GM18517 (cell line): ENCODE measurements around the gene KMO.

Experiments used
- ATAC-seq: cut with Tn5 transposase; IDR thresholded peaks from one replicate; pipeline ENCODE4 v1.9.1; 2021; ENCODE audit warnings: mild to moderate bottlenecking, moderate library complexity; ENCODE audit not compliant: unreplicated experiment

Gene KMO

DNA sequence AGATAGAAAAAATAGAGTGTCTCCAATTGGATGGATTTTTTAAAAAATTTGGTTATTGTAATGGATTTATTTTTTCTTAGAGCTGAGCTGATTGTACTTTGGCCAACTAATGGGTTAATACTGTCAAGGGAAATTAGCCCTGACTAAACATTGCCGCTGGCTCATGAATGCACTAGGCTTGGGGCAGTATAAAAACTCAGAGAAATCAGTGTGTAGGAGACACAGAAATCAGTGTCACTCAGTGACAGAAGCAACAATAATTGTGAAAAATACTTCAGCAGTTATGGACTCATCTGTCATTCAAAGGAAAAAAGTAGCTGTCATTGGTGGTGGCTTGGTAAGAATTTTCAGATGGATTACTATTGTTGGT is at the start of gene KMO:
Gene KMO (plus strand): TSS at position 217 of the 370 bp plus-strand sequence. CDS start 67 bp downstream, at position 284.
- peak; percentile 38 for ATAC-seq

DNA sequence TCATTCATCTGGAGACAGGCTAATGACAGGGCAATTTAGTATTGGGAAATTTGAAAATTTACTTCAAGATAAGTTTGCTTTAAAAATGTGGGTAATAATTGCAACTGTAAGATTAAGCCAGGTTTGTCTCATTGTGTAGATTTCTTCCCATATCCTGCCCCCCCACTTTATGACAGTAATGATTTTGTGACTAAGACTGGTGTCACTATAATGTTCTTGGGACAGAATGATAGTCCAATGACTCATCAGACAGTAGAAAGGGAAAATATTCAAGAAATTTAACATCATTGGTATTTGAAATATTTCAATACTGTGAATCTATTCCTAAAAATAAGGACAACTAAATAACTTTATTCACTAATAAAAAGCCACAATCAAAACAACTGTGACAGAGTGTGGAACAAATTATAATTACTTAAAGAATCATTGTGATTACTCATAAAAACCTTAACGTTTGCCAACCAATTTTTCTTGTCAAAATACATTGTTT is 49.4 kb upstream of the KMO start:
- ATAC-seq: no peak

DNA sequence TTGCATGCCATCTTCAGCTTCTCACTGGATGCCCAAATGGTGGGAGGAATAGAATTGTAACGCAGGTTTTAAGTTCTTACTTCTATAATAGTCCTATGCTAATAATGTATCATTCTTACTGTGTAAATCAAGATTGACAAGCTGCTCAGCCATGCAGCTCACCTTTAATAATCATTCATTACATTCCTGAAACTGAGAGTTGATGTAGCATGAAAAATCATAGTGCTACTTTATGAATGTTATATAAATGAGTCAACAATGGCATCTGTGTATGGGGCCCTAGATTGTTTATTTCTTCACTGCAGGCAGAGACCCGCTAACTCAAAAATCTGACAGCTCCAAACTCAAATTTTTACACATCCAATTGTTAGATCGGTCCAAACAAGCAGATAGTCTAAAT is 47.0 kb upstream of the KMO start:
- peak; percentile 76 for ATAC-seq

DNA sequence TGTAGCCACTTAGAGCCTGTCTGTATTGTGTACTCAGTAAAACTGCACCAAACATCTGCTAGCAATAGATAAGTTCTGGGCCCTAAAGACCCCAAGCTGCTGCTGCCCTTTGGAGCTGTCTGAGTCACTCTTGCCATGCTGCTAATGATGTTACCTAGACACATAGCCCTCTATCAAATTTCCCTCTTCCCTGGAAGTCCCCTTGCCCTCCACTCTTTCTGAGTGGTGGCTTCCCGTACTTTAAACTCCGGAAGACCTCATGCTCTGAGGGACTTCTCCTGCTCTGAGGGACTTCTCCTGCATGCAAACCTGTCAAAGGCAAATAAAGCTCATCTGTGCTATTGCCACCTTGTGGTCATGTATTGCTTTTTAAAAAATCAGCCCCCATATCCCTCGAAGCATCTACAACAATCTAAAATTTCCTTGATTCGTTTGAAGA is 46.6 kb upstream of the KMO start:
- ATAC-seq: peak; percentile 60

- ATAC-seq: no peak
Observed at GRCh38 chr1:241488739-241489138, 43.4 kb upstream of the KMO start.

DNA sequence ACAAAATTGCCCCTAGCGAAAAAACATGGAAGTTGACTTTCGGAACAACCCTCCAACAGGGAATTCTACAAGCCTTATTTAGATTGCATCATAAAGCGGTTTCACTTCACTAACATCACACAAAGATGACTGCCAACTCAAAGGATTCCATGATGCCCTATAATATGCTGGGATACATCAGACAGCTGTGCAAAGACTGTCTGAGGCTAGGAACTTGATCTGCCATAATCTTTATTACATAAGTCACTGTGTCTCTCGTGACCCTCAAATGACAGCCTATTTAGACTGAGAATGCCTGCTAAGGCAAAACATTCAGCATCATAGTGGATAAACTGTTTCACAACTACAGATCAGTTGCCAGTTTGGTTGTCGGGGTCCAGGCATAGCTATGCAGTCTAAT is 36.4 kb upstream of the KMO start:
- ATAC-seq: no peak

GRCh38 chr1:241499910-241500309 is 32.3 kb upstream of the KMO start:
- no peak for ATAC-seq

DNA sequence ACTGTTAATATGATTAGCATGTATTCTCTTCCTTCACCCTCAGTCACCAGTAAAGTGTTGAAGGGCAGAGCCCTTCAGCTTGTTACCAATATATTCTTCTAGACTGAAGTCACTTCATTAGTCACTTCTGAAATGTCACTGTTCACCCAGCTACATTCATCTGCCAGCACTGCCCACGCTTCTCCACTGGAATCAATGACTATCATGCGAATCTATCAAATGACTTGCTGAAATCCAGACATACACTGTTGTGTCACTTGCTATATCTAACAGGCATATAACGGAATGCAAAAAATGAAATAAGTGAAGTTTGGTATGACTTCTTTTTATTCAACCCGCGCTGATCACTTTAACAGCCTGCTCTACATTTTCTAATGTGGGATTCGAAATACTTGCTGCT is 28.7 kb upstream of the KMO start:
- ATAC-seq: no peak

GRCh38 chr1:241507189-241507863 is 24.9 kb upstream of the KMO start:
- ATAC-seq: no peak

DNA sequence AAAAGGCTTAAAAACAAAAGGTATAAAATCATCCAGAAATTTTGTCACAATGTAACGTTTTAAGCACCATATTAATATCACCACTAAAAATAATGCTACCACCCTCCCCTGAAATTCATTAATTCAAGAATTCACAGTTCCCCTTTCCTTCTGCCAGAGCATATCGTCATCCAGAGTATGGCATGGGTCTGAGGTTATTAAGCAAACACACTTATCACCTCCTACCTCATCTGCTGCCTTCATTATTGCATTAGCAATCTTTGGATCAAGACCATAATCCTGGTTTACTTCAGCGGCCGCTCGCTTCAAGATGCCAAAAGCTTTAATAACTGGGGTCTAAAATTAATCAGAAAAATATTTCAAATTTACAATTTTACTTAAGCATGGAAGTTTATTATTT is 18.8 kb upstream of the KMO start:
- no peak for ATAC-seq

DNA sequence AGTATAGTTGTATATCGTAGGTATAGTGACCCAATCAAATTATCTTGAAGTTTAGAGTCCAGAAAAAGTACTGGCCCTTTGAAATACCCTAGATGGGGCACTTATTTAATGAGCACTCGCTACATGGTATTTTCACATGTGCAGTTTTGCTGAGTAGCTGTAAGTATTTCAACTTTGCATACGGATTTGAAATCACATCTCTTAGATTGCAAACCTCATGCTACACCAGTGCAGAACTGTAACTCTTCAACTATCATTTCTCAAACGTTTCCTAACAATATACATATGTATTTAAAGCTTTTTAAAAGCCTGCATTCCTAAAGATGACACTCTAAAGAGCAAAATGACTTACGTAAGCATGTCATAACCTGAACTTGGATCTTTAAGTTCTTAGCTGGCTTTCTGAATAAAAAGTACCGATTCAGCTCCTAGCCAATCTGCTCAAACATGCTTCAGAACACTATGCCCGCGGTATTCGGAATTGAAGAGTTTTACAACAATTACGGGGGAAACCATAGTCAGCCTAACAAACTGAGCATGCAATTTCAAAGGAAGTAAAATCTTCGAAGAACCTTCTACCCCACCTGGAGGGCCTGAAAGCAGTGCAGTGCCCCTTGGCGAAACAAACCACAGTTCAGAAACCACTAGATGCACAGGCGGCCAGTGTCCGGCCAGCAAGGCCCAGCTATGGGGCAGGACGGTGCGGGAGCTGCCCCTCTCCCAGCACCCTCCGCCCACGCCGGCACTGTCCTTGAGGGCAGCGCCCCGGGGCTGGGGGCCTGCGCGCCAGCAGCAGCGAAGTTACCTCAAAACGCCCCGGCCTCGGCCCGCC is 13.5 kb upstream of the KMO start:
- peak; percentile 30 for ATAC-seq

DNA sequence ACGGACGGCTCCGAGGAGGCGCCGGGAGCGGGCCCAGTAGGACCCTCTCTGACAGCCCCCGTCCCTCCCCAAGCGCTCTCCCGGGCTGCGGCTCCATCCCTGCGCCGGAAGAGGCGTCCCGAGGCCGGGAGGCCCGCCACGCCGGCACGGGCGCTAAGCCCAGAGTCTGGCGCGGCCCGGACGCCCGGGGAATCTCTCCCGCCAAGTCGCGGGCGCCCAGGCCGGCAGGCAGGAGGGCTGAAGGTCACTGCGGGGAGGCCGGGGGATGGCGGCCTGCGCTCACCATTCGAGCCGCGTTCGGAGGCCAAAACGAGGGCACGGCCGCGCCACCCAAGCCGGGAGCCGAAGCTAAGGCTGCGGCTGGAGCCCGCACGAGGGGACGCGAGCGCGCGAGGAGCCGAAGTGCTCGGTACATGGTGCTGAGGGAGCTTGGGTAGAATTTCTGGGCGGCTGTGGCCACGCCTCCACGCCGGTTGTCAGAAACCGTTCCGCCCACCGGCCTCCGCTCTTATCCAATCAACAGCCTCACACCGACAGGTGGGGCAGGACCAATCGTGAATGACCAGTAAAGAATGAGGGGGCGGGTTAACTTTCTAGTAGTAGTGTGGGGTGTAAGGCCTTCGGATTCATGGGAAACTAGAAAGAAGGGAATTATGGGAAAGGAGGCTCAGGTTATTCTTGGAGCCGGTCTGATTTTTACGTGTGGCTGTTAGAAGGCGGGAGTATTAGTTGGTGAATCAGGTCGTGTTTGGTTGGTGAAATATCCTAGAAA is 12.7 kb upstream of the KMO start, which contains the start of gene FH:
Gene FH (minus strand): TSS at position 448 of the 772 bp plus-strand sequence. CDS start 33 bp downstream, at position 415.
- ATAC-seq: peak; percentile 92

DNA sequence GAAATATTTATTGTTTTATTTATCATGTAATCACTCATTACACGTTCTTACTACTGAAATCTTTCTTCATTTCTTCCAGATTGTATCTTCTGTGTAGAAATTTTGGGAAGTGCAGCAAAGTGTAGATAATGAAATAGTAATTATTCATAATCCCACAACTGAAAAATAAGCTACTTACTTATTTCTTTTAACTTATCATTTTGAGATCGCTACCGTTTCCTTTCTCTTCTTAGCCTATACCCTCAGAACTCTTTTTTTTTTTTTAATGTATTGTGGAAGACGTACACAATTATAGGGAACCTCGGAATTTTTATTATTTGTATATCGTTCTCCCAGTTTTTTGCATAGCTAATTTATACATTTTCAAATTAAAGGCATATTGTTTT is 12.1 kb upstream of the KMO start:
- no peak for ATAC-seq

GRCh38 chr1:241521718-241522117 is 10.5 kb upstream of the KMO start:
- ATAC-seq: no peak

GRCh38 chr1:241525026-241525425 is 7.2 kb upstream of the KMO start:
- no peak for ATAC-seq

DNA sequence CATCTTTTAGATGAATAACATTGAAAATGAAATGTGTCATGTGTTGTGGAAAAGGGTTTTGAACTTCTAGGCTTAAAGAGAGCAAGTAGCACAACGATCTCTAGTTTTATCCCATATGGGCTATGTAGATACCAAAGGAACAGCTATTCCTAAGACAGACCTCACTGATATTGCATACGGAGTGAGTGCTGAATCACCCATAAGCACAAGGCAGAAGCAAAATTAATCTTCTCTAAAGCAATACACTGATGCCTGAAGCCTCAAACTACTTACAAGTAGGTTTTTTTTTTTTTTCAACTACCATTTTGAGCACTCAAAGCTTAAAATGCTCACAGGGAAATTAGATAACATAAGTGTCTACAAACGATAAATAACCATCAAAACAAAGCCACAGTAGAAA is 5.0 kb upstream of the KMO start:
- no peak for ATAC-seq

DNA sequence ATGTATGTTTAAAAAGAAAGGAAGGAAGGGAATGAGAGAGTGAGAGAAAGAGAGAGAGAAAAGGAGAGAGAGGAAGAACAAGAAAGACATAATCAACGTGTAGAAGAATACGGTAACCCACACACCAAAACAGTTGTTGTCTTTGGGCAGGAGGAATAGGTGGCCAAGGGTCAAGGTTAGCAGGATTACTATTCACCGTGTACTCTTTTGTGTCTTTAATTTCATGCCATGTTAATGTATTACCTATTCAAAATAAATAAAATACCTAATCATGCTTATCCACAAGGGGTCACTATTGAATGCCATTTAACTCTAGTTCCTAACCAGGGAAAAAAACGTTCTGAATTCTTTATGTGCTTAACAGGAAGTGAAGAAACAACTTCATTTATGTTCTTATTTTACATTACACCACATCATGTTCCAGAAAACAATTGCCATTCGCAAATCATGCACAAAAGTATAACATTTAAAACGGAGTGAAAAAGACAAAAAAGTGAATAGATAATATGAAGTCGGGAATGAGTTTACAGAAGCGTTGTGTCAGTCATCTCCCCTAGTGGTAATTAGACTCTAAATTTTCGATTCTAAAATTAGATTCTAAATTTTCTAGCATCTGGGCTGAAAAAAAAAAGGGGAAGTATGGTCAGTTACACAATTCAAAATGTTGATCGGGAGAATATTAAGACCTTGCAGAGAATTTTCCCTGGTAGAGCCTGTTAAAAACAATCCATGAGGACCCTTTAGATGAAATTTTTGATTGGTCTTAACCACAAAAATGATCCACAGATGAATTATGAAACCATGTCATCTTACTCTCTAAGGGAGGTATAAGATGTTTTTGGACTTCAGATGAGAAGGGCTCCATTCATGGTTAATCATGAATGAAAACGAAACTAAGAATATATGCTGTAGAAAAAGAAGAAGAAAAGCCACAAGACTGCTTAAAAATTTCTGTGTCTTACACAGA is 700 bp upstream of the KMO start:
- peak; percentile 66 for ATAC-seq

DNA sequence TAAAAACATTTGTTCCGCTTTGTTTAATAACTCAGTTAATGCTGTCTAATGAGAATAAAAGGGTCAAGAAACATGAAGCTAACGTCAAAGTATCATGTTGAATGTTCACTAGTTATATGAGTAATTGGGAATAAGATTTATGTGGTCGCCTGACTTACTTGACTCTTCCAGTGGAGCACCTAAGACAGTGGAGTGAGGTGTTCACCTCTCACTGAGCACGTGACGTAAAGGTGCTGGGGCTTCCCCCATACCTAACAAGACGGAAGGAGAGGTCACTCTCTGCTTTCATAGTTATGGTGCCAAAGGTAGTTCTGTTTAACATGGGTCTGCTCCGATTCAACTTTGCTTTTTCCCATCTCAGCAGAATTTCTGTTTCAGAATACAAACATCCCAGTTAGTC is 686 bp downstream of the KMO start:
- peak; percentile 53 for ATAC-seq

- ATAC-seq: peak; percentile 41
Observed at GRCh38 chr1:241533326-241534115, 1.3 kb downstream of the KMO start.
